Stimulated activated CD8-positive, alpha-beta memory T cell treated with anti-CD3 and anti-CD28 coated beads, Interleukin-15, amount 100 ng/mL, for 1 hour (primary cell): ENCODE data around the gene FKBP1A.

Source experiments
- DNase-seq: peaks from one replicate; pipeline ENCODE4 v3.0.0-alpha.2; 2020; ENCODE audit warnings: low read depth

Gene FKBP1A

DNA sequence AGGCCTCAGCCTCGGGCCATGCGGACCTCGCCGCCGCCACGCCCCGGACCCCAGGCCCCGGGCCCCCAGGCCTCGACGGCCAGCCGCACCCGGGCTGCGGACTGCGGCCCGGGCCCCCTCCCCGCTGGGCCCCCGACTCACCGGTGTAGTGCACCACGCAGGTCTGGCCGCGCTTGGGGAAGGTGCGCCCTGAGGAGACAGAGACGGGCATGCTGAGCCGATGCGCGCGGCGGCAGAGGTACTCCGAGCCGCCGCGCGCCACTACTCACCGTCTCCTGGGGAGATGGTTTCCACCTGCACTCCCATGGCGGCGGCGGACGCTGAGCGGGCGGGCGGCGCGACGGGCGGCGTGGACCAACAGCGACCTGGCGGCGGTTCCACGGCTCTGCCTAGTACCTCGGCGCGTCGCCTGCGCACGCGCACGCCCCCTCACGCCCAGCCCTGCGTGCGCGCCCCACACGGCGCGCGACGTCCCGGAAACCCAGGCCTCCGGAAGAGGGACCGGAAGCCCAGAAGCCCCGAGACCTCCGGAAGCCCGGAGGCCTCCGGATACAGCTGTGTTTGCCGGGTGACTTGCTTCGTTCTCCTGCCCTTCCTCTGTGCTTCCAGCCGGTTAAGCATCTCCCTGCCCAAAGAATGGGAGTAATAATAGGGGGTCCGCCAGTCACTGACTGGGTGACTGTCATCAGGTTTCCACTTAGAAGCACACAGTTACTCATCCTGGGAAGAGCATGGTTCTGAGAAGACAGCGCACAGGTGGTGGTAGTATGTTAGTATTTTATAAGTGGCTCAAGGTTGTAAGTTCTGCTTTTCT is at the start of gene FKBP1A:
FKBP1A (minus strand) TSS at position 362 of the 814 bp plus-strand sequence; CDS start at position 306, 56 bp downstream.
- peak; percentile 75 for DNase-seq

DNA sequence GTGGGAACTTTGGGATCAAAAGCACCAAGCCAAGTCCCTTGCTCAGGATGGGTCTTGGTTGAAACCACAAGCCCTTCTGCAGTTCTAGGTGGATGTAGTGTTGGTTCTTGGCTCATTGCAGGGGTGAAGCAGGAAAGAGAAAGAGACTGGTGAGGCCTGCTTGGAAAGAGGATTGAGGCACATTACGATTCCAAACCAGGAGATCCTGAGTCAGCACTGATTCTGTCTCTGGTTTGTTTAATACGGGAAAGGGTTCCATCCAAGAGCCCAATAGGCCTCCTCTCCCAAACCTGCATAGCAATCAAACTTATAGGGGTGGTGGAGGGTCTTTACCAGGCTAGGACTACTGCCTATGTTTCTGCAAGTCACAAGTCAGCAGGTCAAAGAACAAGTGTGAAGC is 49.5 kb upstream of the FKBP1A start:
- no peak for DNase-seq

DNA sequence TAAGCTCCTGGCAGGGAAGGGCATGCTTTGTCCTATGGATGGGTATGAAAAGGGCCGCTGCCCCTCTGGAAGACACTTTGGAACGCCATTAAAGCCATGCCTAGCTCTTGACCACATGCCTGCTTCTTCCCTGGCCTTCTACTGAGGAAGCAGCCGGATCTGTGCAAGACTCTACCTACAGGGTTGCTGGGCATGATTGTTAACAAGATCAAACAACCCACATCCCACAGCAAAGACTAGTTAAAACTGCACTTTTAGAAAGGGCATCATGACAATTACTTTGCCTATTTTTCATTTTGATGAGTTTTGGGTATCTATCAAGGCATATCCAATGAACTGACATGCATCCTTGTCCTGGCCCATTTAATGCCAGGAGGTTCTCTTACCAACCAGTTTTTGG is 48.3 kb upstream of the FKBP1A start:
- no peak for DNase-seq

DNA sequence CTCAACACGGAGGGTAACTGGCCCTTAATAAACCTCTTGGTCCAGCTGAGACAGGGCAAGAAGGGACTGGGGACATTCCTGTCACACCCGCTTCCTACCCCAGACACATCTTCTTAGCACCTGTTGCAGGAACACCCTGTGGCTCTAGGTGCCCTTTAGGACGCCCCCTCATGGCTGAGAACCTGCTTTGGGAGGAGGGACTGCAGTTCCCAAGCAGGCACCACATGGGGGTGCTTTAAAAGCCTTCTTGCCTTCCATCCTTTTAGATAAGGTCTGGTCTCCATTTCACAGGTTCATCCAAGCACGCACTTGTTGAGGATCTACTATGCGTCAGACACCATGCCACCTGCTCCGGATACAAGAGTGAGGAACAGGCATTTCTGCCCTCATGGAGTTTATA is 47.2 kb upstream of the FKBP1A start:
- DNase-seq, result no peak

DNA sequence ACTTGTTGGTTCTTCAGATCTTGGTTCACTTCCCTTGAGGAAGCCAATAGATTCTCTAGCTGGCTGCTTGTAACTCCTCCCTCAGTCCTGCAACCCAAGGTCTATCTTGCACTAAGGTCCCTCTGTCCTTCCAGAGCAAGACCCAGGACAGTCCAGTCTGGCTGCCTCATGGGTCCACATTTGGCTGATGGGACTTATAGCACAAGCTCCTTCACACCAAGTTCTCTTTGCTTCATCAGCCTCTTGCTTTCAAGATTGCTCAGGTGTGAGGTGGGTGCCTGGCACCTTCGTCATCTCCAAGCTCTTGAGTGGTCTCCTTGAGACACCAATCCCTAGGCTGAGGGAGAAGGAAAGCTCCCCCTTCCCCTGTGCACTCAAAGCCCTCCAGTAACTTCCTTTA is 45.5 kb upstream of the FKBP1A start:
- DNase-seq, result no peak

DNA sequence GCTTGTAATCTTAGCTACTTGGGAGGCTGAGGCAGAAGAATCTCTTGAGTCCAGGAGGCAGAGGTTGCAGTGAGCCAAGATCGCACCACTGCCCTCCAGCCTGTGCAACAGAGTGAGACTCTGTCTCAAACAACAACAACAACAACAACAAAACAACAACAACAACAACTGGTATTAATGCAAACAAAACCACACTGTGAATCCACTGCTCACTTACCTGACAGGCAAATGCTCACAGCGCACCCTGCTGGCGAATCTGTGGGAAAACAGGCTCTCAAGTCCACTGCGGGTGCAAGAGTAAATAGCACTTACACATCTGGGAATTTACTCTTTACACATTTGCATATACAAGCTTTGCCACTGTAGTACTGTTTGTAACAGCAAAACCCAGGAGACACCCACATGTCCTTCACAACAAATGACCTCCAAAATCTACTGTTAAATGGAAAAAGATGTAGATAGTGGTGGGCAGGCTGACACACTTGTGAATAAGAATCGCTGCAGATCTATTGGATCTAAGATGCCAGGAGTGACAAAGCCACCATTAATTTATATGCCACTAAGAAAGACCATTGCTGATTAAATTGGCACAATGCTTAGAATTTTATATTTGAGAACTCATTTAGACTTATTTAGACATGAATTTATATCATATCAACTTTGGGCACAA is 44.5 kb upstream of the FKBP1A start:
- peak; percentile 70 for DNase-seq

DNA sequence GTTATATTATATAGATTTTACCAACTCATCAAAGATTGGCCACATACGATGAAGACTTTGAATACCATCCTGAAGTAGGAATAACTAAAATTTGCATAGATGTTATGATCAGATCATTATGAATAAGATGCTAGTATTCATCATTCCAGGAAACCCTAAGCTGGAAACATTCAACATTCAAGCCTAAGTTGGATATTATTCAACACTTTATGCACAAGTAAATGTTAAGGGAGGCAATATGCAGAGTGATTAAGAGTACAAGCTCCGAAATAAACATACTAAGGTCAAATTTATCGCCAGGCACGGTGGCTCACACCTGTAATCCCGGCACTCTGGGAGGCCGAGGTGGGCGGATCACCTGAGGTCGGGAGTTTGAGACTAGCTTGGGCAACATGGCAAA is 43.4 kb upstream of the FKBP1A start:
- no peak for DNase-seq

DNA sequence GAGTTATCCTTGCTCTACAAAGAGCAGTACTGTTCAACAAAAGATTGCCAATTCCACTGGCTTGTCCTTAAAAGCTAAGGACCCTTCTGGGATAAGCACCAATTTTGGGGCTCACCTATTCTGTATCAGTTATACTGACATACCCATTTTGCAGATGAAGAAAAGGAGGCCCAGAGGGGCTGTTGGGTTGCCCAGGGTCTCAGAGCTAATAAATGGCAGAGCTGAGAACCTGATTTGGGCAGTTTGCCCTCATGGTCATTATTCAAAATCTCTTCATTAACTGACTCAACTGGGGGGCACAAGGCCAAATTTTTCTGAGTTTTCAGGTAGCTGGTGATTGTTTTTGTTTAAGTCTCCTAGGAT is 42.5 kb upstream of the FKBP1A start:
- no peak for DNase-seq

DNA sequence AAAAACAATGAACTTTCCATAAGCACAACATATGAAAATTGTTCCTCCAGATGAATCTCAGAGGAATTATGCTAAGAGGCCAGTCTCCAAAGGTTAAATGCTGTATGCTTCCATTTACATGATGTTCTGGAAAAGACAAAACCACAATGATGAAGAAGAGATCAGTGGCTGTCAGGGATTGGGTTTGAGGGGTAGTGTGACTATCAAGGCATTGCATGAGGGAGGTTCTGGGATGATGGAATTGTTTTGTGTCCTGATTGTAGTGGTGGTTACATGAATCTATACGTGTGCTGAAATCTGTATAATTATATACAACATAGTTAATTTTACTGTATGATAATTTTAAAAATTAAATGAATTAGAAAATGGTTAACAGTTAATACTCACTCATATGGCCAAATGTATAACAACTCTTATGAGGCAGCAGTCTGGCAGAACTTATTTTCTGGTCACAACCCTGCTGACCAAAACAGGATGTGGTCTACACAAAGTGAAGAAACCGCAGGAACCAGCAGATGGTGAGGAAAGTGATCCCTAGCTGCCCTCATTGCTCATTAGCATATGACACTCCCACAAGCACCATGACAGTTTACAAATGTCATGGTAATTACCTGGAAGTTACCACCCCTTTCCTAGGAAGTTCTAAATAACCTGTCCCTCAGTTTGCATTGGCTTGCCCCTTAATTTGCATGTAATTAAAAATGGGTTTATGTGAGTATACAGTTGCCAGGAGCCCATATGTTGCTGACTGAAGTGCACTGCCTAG is 41.9 kb upstream of the FKBP1A start:
- no peak for DNase-seq

DNA sequence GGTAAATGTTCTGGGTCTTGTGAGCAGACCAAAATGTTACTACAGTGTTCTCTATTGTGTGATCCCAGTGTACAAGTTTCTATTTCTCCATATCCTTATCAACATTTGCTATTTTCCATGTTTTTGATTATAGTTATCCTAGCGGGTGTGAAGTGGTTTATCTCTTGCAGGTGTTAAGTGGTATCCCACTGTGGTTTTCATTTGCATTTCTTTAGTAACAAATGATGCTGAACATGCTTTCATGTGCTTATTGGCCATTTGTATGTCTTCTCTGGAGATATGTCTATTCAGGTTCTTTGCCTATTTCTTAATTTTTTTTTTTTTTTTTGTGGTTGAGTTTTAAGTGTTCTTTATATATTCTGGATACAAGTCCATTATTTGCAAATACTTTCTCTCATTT is 38.3 kb upstream of the FKBP1A start:
- DNase-seq, result no peak

DNA sequence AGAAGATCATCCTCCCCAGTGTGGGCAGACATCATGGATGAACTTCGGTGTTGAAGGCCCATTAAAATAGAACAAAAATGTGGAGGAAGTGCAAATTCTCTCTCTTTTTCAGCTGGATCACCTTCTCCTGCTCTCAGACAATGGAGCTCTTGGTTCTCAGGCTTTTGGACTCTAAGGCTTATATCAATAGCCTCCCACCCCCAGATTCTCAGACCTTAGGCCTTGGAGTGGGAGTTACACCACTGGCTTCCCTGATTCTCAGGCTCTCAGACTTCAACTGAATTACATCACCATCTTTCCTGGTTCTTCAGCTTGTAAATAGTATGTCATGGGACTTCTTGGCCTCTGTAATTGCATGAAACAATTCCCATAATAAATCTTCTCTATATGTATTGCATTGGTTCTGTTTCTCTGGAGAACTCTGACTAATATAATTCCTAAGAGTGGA is 37.2 kb upstream of the FKBP1A start:
- no peak for DNase-seq

DNA sequence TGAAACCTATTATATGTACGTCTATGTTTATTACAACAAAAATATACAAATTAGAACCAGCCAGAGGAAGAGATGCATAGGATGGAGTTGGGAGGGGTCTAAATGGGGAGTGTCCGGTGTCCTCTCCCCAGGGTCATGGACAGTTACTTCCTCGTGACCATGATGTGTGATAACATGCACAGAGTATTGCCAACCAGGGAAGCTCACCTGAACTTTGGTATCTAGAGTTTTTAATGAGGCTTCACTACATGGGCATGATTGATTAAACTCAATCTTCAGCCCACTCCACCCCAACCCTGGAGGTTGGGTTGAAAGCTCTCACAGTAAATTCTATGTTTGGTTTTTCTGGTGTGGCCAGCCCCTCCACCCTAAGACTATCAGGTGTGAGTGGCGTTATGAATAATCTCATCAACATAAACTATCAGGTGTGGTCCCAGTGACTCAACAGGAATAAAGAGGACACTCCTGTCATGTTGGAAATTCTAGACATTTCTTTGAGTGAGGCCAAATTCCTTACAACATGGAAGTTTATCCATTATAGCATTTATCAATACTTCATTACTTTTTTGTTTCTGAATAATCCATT is 36.4 kb upstream of the FKBP1A start:
- no peak for DNase-seq

DNA sequence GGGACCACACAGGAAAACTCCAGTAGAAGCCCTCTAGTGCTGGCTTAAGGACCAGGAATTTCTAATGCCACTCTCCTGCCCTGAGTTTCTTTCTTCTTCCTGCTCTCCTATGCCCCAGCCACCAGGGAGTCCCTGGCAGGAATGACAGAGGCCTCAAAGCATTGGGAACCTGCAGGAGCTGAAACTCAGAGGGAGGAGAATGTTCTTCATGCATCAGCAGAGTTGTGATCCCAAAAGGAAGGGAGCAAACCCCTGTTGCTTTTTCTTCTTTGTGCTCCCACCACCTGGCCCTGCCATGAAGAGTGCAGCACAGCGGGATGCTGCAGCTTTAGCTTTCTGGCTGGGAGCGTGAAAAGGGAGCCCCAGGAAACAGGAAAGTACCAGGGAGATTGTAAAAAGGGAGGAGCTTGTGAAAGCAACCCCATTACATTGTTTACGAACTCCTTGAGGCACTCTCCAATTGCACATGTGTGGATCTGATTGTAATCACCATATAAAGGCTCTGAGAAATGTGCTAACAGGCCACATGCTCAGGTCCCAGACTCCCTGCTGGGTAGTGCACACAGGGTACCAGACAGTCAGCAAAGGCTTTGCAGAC is 34.7 kb upstream of the FKBP1A start:
- no peak for DNase-seq

DNA sequence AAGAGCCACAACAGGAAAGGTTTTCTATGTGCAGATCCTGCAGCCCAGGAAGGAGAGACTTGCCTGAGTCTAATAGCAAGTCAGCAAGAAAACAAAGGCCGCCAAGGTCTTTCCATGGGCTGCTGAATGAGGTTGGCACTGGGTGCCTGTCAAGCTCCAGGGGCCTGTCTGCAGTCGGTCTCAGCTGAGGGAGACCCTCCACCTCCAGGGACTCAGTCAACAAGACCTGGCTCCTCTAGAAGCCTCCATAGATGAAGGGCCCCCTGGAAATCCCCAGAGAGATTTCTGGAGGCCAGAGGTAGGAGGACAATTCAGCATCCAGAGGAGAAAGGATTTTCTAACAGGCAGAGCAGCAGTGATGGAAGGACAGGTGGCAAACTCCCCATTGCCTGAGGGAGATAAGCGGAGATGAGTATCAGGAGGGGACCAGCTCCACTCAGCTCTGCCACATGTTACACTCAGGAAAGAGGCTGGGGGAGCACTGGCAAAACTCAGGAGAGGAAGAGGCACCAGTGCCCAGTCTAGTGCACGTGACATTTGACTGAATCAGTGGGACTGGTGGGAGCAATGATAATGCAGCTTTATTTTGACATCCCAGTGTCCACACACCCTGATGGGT is 33.5 kb upstream of the FKBP1A start:
- DNase-seq, result no peak

DNA sequence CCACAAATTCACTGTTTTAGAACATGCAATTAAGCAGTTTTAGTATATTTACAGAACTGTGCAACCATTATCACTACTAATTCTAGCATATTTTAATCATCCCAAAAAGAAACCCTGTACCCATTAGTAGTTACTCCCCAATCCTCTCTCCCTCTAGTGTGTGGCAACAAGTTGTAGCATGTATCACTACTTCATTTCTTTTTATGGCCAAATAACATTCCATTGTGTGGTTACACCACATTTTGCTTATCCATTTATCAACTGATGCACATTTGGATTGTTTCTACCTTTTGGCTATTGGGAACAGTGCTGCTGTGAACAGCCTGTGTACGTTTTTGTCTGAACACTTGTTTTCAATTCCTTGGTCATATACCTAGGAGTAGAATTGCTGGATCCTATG is 31.5 kb upstream of the FKBP1A start:
- DNase-seq, result no peak

DNA sequence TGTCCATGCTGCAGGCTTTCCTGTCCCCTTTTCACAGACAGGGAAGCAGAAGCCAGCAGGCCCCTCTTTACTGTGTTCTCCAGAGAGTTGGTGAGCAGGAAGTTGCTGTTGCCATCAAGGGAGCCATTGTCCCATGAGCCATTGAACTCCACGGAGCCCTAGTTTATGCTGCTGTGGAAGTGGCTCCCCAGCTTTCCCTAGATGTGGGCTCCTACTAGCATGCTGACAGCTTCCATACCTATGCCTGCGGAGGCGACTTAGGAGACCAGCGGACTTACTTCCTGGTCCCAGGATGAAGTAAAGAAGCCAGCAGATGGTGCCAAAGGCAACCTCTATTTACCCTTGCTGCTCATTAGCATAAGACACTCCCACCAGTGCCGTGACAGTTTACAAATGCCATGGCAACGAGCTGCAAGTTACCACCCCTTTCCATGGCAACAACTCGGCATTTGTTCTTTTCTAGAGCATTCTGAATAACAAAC is 30.8 kb upstream of the FKBP1A start:
- DNase-seq, result no peak

DNA sequence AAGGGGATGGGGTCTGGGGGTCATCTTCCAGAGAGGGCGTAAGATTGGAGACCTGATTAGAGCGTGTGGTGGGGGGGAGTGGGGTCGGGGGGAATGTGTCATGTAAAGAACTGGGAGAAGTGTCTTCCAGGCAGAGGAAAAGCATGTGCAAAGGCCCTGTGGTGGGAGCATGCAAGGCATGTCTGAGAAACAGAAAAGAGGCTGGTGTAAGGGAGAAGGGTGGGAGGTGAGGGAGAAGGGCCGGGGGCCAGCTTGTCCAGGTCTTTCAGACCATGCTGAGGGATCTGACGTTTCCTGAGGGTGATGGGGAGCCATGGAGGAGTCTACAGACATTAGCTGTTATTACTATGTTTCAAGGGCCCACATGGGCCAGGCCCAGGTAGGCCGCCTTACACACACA is 30.4 kb upstream of the FKBP1A start:
- no peak for DNase-seq

DNA sequence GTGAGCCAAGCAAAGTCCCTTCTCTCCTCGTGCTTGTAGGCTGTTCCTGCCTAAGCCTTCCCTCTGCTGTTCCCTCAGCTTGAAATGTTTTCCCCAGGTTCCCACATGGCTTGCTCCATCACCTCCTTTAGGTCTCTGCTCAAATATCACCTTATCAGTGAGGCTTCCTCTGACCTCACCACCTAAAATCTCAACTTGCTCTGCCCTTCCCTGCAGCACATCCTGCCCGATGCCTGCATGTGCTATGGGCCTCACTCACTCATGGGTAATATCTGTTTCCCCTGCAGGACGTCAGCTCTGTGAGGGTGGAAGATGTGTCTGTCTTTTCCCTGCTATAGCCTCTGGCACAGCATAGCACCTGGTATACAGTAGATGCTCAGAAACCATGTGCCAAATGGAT is 29.9 kb upstream of the FKBP1A start:
- no peak for DNase-seq

DNA sequence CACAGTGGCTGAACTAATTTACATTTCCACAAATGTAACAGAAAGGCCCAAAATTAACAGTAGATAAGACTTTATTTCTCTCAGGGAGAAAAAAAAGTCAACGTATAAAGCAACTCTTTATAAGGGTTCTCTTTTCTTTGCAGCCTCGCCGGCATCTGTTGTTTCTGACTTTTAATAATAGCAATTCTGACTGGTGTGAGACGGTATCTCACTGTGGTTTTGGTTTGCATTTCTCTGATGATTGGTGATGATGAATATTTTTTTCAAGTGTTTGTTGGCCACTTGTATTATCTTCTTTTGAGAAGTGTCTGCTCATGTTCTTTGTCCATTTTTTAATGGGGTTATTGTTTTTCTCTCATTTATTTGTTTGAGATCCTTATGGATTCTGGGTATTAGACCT is 27.2 kb upstream of the FKBP1A start:
- no peak for DNase-seq

DNA sequence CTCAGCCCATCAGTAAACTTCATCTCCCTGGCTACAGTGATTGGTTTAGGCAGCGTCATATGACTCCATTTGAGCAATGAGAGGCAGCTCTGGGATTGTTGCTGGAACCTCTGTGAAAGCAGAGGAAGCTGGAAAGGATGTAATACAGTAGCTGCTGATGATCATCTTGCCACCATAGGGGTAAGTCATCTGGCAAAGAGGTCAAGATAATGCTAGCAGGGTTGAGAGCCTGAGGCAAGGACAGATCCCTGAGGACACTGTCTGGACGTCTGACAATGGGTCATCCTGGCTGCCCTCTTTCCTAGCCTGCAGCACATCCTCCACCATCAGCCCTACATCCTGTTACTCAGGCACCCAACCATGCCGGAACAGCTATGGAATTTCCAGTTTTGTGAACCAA is 25.5 kb upstream of the FKBP1A start:
- no peak for DNase-seq

DNA sequence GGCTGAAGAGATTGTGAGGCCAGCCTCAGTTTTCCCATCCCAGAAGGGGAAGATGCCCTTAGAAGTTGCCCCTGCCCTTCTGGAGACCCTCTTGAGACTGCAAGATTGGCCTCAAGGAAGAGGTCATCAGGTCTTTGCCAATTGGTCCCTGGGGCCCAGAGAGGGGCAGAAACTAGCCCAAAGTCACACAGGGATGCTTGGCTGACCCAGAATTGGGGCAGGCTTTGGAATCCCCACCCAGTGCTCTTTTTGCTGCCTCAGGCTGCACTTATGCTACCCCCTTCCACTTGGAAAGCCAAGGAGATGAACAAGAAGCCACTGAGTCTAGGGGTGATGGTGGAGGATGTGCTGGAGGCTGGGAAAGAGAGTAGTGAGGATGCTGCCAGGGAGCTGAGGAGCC is 24.9 kb upstream of the FKBP1A start:
- no peak for DNase-seq

DNA sequence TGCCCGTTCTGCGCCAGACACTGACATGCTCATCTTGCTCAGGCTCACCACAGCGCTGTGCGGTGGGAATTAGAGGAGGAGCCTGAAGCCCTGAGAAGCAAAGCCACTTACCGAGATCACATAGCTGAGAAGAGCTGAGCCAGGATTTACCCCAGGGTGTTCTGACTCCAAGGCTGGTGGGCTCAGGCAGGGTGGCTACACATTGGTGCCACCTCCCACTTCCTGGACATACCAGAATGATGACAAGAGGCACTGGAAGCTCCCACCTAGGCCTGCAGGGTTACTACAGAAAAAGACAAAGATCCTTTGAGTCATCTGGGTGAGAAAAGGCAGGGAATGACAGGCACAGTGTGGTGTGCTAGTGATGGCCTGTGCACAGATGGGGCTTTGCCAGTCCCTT is 24.4 kb upstream of the FKBP1A start:
- DNase-seq, result no peak
